IPS-15b (cell line): ENCODE data around the gene MRPL2.
A peak's percentile ranks its signal among the peaks of the same experiment; 100 is the strongest.
"Not testable (repeated sequence)": the region's sequence is repeated elsewhere in the genome, so short reads cannot be mapped to it uniquely, and the experiment has no call there.

Experiments
- H3K27me3 ChIP-seq: one replicate; pipeline ENCODE4 v1.6.1; 2013; ENCODE audit warnings: low read length; ENCODE audit not compliant: control insufficient read depth, insufficient read depth
- H3K36me3 ChIP-seq: one replicate; pipeline ENCODE4 v1.6.1; 2013; ENCODE audit warnings: low read length; ENCODE audit not compliant: control insufficient read depth, insufficient read depth
- H3K4me1 ChIP-seq: one replicate; pipeline ENCODE4 v1.6.1; 2013; ENCODE audit warnings: mild to moderate bottlenecking, low read length; ENCODE audit not compliant: control insufficient read depth, insufficient read depth
- H3K4me3 ChIP-seq: one replicate; pipeline ENCODE4 v1.5.1; 2013; ENCODE audit warnings: low read depth, low read length
- H3K9ac ChIP-seq: one replicate; pipeline ENCODE4 v1.6.1; 2013; ENCODE audit warnings: low read depth, mild to moderate bottlenecking, low read length
- H3K9me3 ChIP-seq: one replicate; pipeline ENCODE4 v1.6.1; 2013; ENCODE audit warnings: mild to moderate bottlenecking, low read length; ENCODE audit not compliant: control insufficient read depth, insufficient read depth

The MRPL2 gene

DNA sequence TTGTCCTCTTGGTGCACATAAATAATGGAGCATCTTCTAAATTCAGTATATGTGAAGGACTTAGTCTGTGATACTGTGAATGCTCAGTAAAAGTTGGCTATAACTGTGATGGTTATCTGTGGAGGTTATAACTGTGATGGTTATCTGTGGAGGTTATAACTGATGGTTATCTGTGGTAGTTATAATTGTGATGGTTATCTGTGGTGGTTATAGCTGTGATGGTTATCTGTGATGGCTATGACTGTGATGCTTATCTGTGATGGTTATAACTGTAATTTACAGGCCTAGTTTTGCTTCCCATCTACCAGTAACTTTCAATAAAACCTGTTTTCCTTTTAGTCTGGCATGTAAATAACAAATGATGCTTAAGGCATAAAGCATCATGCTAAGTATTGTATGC, 33.4 kb upstream of the MRPL2 start:
- Histone ChIP-seq H3K9ac (no peak overlapping the region), H3K4me1 (peaks cover 52% of the 10 kb centered on the region)

GRCh38 chr6:43091436-43091991, 32.3 kb upstream of the MRPL2 start:
- Histone ChIP-seq H3K4me1 (peaks cover 44% of the 10 kb centered on the region), H3K36me3 (no peaks in the 10 kb centered on the region), H3K9me3 (no peaks in the 10 kb centered on the region), H3K27me3 (no peaks in the 10 kb centered on the region), H3K9ac (no peak overlapping the region), H3K4me3 (no peak overlapping the region)

More for the DNA sequence above, 33.4 kb upstream of the MRPL2 start:
- H3K36me3 ChIP-seq, result no peaks in the 10 kb centered on the region
- H3K27me3 ChIP-seq, result no peaks in the 10 kb centered on the region
- H3K9me3 ChIP-seq, result no peaks in the 10 kb centered on the region
- no peak overlapping the region for H3K4me3 ChIP-seq

GRCh38 chr6:43091020-43091419, 31.8 kb upstream of the MRPL2 start:
- Histone ChIP-seq H3K4me1 (peaks cover 41% of the 10 kb centered on the region), H3K9me3 (no peaks in the 10 kb centered on the region), H3K4me3 (peak overlapping the region; percentile 20), H3K27me3 (no peaks in the 10 kb centered on the region), H3K36me3 (no peaks in the 10 kb centered on the region), H3K9ac (no peak overlapping the region)

DNA sequence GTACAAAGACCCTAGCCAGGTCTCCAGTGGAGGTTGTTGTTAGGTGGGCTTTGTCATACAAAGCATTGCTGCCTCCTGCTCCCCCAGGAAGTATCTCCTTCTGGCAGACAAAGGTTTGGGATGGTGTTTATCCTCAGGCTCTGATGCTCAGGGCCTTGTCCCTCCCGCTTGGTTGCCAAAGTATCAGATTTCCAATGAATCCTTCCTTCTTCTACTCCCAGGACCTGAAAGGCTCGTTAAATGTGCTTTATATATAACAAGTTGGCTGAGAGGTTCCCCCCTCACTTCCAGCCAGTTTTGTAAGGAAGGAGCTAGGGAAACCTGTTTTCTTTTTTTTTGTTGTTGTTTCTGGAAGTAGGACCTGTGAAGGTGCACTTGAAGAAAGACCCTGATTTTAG, 31.3 kb upstream of the MRPL2 start:
- Histone ChIP-seq H3K9me3 (no peaks in the 10 kb centered on the region), H3K4me3 (peak overlapping the region; percentile 20), H3K4me1 (peaks cover 38% of the 10 kb centered on the region), H3K36me3 (no peaks in the 10 kb centered on the region), H3K27me3 (no peaks in the 10 kb centered on the region), H3K9ac (no peak overlapping the region)

DNA sequence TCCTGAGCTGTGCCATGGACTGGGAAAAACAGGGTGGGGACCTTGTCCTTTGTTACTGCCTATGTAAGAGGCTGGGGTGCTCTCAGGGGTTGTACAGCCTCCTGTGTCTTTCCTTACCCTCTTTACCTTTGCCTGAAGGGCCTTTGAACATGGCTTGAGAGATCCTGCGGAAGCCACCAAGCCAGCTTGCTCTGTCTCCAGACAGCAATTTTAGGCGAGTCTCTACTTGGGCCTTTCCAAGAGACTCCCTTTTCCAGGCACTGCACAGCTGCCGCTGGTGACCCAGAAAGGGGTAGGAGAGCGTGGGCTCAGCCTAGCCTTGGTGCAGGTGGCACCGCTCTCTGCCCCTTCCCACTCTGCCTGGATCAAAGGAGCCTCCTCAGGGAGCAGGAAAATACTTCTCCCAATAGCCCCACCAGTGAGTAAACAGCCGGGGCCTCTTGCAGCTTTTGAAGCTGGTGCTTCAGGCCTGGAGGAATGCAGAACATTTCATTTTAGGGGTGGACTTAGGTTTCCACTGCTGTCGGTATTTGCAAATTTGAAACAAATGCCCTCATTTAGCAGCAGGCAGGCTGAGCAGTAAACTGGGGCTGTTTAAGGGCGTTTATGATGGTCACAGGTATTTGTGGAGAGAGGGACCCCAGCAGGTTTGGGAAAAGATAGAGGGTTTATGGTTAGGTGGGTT, 30.8 kb upstream of the MRPL2 start:
- Histone ChIP-seq H3K36me3 (no peaks in the 10 kb centered on the region), H3K4me3 (peak overlapping the region; percentile 1), H3K4me1 (peaks cover 38% of the 10 kb centered on the region), H3K9ac (peak overlapping the region; percentile 14), H3K9me3 (no peaks in the 10 kb centered on the region), H3K27me3 (no peaks in the 10 kb centered on the region)

DNA sequence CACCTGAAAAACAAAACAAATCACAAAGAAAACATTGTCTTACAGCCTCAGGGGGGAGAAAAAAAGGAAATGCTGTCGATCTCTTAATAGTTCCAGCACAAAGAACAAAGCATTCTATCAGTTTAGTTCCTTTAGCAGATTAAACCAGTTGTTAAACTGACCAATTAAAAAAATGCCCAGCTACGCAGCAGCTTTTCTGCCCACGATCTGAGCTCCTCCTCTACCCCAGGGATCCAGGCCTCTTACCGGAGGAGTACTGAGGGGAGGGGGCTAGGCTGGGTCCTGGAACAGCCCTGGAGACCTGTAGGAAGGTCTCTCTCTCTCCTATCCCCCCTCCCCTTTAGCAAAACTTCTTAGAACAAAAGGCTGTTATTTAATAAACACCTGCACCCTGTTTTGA, 30.2 kb upstream of the MRPL2 start:
- H3K9me3 ChIP-seq, result no peaks in the 10 kb centered on the region
- H3K4me1 ChIP-seq, result peaks cover 38% of the 10 kb centered on the region
- no peaks in the 10 kb centered on the region for H3K27me3 ChIP-seq
- H3K36me3 ChIP-seq, result no peaks in the 10 kb centered on the region
- no peak overlapping the region for H3K4me3 ChIP-seq
- H3K9ac ChIP-seq, result no peak overlapping the region

DNA sequence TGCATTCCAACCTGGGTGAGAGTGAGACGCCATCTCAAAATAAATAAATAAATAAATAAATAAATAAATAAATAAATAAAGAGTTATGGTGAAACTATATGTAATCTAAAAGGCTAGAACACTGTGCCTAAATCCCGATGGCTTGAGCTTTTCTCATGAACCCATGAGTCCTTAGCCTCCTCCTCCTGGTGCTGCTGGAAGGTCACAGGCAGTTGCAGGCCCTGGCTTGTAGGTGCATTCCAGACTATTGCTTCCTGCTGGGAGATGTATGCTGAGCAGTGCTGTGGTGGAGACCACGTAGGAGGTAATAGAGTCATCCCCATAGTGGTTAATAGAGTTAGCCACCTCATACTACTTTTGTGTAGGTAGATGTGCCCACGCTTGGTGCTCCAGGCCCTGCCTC, 29.4 kb upstream of the MRPL2 start:
- H3K4me1 ChIP-seq, result peaks cover 33% of the 10 kb centered on the region

DNA sequence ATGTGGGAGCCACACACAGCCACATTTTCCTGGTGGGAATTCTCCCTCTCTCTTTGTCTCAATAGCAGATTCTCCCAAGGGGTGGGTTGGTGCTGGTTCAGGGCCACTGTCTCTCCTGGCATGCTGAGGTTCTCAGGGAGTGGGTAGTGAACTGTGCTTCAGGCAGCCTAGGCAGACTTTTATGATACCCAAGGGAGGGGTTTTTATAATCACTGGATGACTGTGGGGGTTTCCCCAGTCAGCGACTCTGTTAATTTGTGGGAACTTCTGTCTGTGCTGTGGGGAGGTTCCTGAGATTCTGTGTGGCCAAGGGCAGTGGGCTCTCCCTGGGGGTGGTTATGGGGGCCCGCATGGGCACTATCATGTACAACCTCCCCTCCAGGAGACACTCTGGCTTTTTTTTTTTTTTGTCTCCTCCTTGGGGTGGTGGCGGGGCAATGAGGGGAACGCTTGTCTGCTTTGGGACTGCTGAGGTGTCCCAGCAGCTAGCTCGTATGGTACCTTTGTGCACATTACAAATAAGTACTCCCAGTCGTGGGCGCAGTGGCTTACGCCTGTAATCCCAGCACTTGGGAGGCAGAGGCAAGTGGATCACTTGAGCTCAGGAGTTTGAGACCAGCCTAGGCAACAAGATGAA, 26.9 kb upstream of the MRPL2 start:
- Histone ChIP-seq H3K36me3 (no peaks in the 10 kb centered on the region), H3K9me3 (no peaks in the 10 kb centered on the region), H3K4me3 (no peak overlapping the region), H3K9ac (no peak overlapping the region), H3K27me3 (no peaks in the 10 kb centered on the region), H3K4me1 (peaks cover 24% of the 10 kb centered on the region)

More for the DNA sequence above, 29.4 kb upstream of the MRPL2 start:
- Histone ChIP-seq H3K36me3 (no peaks in the 10 kb centered on the region), H3K27me3 (no peaks in the 10 kb centered on the region), H3K9ac (no peak overlapping the region), H3K4me3 (no peak overlapping the region), H3K9me3 (no peaks in the 10 kb centered on the region)

DNA sequence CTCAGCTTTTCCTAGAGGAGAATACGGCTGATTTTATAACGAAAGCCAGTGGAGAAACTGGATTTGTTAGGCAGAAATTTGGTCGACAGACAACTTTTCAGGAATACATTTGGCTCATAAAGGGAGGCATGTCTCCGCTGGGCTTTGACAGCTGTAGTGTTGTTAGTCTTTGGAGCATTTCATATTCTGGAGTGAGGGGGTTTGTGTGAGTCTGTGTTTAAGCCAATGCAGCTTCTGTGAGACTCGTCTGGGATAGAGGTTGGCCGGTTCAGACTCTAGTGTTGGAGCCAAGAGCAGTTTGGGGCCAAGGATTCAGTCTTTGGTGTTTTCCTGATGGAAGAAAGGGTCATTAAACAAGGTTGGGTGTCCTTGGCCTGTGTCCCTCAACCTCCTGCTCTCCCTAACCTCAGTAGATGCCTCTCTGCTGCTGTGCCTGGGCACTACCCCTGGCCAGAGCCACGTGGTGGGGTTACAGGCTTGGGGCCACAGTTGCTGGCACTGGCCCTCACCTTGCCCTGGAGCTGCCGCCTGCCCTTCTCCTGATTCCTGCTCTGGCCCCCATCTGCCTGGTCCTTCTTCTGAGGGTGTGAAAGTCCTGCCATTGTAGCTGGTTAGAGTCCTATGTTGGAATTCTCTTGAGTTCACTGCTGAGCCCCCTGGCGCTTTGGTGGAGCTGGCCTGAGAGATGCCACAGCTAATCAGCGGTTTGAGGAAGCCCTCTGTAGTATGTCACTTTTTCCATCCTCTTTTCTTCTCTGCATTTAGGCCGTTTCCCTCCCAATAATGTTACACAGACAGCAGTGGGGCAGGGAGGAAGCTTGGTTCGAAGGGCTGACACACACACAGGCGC, 23.8 kb upstream of the MRPL2 start:
- Histone ChIP-seq H3K4me1 (peaks cover 6% of the 10 kb centered on the region), H3K9ac (no peak overlapping the region), H3K9me3 (no peaks in the 10 kb centered on the region), H3K4me3 (no peak overlapping the region), H3K36me3 (no peaks in the 10 kb centered on the region), H3K27me3 (no peaks in the 10 kb centered on the region)

DNA sequence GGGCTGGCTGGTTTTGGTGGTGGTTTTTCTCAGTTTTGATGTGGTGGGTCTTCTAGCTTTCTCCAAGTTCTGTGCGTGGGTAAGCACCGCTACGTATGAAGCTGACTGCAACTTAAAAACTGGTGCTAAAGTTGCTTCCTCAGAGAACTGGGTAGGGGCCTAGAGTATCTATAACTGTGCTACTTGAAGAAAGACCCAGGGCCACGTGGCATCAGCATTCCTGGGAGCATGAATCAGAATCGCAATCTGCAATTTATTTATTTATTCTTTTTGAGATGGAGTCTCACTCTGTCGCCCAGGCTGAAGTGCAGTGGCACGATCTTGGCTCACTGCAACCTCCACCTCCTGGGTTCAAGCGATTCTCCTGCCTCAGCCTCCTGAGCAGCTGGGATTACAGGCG, 22.7 kb upstream of the MRPL2 start:
- H3K9me3 ChIP-seq, H3K27me3 ChIP-seq, H3K36me3 ChIP-seq, H3K4me3 ChIP-seq, H3K9ac ChIP-seq: not testable (repeated sequence)
- H3K4me1 ChIP-seq, result peaks cover 12% of the 10 kb centered on the region

GRCh38 chr6:43081043-43081442, 21.8 kb upstream of the MRPL2 start:
- Histone ChIP-seq H3K4me1 (peaks cover 12% of the 10 kb centered on the region), H3K9me3 (no peaks in the 10 kb centered on the region), H3K36me3 (no peaks in the 10 kb centered on the region), H3K9ac (no peak overlapping the region), H3K4me3 (no peak overlapping the region), H3K27me3 (no peaks in the 10 kb centered on the region)
